BE2C (cell line): ENCODE results near the gene IFNW1. TPM values are rescaled to one million over a fixed set of nuclear protein-coding genes. Genes with fewer than 3 reads are reported as not detected.
"Not testable (repeated sequence)": the region's sequence is repeated elsewhere in the genome, so short reads cannot be mapped to it uniquely, and the experiment has no call there.

Experiments used
- DNase-seq: peaks from one replicate; pipeline ENCODE4 v3.0.0-alpha.2; 2020
- H3K27me3 ChIP-seq: fragments of 250-450 bp; sonication (Bioruptor Pico); 2 replicates; pipeline ENCODE4 v1.5.1; 2020; ENCODE audit warnings: mild to moderate bottlenecking
- H3K36me3 ChIP-seq: fragments of 250-450 bp; sonication (Bioruptor Pico); 2 replicates; pipeline ENCODE4 v1.5.1; 2020; ENCODE audit warnings: mild to moderate bottlenecking
- H3K4me1 ChIP-seq: fragments of 250-450 bp; sonication (Bioruptor Pico); 2 replicates; pipeline ENCODE4 v1.5.1; 2020
- H3K4me3 ChIP-seq: 2 replicates; pipeline ENCODE4 v1.5.1; 2011; ENCODE audit warnings: low read depth, low read length
- H3K9me3 ChIP-seq: fragments of 250-450 bp; sonication (Bioruptor Pico); 2 replicates; pipeline ENCODE4 v1.5.1; 2020
- CTCF ChIP-seq: IDR thresholded peaks from 2 replicates; pipeline ENCODE4 v1.5.1; 2012; ENCODE audit warnings: mild to moderate bottlenecking, low read depth, low read length
- polyA plus RNA-seq: library from polyadenylated mRNA; unstranded; fragments of >200 nt; gene quantifications from one replicate; pipeline ENCODE4 v1.2.1, GENCODE V29; 2012; ENCODE audit warnings: low read depth, missing spikeins; ENCODE audit not compliant: insufficient read length, insufficient read depth

IFNW1 gene
- not detected for polyA plus RNA-seq

GRCh38 chr9:21141427-21141882 lies at the start of gene IFNW1:
Gene IFNW1, minus strand, starts transcription at chr9:21141832. Its CDS starts 262 bp downstream, at chr9:21141570.
- H3K4me1 ChIP-seq, result no peaks in the 10 kb centered on the region
- DNase-seq, result no peak
- no peaks in the 10 kb centered on the region for H3K9me3 ChIP-seq
- H3K27me3 ChIP-seq, result 0 out of 2 replicates have a peak, but pooled peaks cover 3% of the 10 kb centered on the region
- TF ChIP-seq CTCF, result peak; percentile 14
- no peak within 1 kb of the TSS for H3K4me3 ChIP-seq
- H3K36me3 ChIP-seq, result no peaks in the 10 kb centered on the region

DNA sequence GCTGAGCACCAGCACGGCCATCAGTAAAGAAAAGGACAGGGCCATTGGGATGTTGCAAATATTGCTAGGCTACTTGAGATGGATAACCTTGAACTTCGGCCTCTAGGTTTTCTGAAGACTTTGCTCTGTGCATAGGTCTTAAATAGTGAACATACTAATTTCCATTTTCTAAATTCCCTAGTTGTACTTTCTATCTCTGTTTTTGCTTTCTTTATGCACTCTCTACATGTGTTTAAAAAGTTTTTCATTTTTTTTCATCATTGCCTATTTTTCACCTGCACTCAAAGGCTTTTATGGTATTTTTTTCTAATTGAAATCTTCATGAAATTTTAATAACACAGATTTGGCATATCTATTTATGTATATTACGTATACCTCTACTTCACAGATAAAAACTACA lies 45.9 kb upstream of the IFNW1 start, which contains the start of gene IFNA4:
Gene IFNA4, minus strand, starts transcription at position 101 of the 400 bp plus-strand sequence. Its CDS starts 56 bp downstream, at position 45.
- DNase-seq, H3K4me1 ChIP-seq, H3K9me3 ChIP-seq, H3K36me3 ChIP-seq, H3K4me3 ChIP-seq, H3K27me3 ChIP-seq: not testable (repeated sequence)

DNA sequence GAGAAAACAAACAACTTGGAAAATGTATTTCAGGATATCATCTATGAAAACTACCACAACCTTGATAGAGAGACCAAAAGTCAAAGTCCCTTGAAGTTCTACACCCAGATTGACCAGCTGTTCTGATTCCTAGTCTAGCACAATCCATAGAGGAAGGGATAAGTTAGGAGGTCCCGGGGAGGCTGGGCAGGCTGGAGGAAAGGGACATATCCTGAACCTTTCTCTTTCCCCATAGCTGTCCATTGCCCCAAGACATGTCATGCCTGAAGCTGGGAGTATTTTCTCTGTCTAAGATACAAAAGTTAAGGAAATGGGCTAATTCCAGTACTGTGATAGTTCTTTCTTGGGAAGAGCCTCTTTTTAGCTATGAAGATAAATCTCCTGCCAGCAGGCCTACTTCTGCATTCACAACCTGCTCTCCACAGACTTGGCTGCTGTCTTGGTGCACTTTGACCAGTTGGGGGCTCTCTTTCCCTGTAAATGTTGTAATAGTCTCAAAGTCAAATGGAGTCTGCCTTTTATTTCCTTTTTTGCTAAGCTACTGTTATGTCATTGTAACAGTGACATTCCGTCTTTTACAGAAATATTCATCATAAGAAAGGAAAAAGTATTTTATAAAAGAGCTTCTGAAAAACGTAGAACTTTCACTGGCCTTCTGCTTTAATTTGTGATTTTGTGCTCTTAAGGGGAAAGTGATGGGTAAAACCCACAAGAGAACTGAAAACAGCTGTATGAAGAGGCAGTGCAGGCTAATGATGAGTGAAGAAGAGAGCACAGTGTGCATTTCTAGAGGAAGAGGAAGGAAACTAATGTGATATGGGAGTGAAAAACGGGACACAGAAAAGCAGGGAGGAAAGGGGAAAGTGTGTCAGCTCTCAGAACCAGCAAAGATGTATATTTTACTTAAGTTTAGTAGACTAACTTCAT lies 41.4 kb upstream of the IFNW1 start:
- H3K36me3 ChIP-seq, H3K4me3 ChIP-seq, H3K4me1 ChIP-seq, DNase-seq, H3K27me3 ChIP-seq, H3K9me3 ChIP-seq: not testable (repeated sequence)
- peak; percentile 57 for TF ChIP-seq CTCF

DNA sequence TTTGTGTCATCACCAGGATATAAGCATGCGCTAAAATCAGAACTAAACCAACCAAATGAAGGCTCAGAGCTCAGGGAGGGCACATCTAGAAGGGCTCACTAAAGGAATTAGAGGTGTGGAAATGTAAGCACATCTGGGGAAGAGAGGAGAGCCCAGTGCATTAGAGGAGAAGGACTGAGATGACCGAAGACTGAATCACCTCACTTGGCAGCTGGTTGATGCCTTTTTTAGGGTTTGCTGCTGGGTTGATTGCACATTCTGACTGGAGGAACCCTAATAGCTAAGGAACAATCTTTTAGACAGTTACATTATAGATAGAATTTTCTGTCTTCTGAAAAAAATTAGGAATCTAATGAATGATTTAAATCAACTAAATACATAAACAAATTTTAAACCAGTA lies 33.0 kb upstream of the IFNW1 start:
- Histone ChIP-seq H3K4me3 (no peak overlapping the region), H3K36me3 (no peaks in the 10 kb centered on the region), H3K4me1 (no peaks in the 10 kb centered on the region), H3K27me3 (peaks cover 6% of the 10 kb centered on the region; the same call in 1 of the 2 replicates), H3K9me3 (no peaks in the 10 kb centered on the region)
- TF ChIP-seq CTCF, result no peak
- no peak for DNase-seq

DNA sequence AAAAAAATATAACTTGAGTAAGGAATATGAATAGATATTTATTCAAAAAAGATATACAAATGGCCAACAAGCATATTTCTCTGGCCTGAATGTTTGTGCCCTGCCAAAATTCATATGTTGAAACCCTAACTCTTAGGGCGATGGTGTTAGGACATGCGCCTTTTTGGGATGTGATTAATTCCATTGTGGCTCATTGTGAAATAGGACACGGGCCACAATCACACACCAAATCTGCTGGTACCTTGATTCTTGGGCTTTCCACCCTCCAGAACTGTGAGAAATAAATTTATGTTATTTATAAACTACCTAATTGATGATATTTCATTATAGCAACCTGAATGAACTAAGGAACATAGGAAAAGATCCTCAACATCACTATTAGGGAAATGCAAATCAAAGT lies 30.5 kb upstream of the IFNW1 start:
- TF ChIP-seq CTCF, result no peak
- DNase-seq, result no peak

DNA sequence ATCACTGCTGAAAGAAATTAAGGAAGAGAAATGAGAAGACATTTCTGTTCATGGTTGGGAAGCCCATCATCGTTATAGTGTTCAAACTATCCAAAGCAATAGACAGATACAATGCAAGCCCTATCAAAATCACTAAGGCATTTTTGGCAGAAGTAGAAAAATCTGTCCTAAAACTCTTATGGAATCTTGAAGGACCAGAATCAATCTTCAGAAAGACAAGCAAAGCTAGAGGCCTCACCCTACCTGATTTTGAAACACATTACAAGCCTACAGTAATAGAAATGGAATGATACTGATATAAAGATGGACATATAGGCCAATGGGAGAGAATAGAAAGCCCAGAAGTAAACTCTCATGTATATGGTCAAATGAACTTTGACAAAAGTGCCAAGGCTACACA lies 29.7 kb upstream of the IFNW1 start:
- no peak for TF ChIP-seq CTCF
- no peak overlapping the region for H3K4me3 ChIP-seq
- DNase-seq, result no peak
- peaks cover 6% of the 10 kb centered on the region; the same call in 1 of the 2 replicates for H3K27me3 ChIP-seq
- no peaks in the 10 kb centered on the region for H3K9me3 ChIP-seq
- no peaks in the 10 kb centered on the region for H3K4me1 ChIP-seq
- H3K36me3 ChIP-seq, result no peaks in the 10 kb centered on the region

More for the DNA sequence above, 30.5 kb upstream of the IFNW1 start:
- Histone ChIP-seq H3K9me3 (no peaks in the 10 kb centered on the region), H3K4me3 (no peak overlapping the region), H3K36me3 (no peaks in the 10 kb centered on the region), H3K27me3 (peaks cover 6% of the 10 kb centered on the region; the same call in 1 of the 2 replicates), H3K4me1 (no peaks in the 10 kb centered on the region)

- not testable (repeated sequence) for H3K9me3 ChIP-seq, H3K36me3 ChIP-seq, H3K4me1 ChIP-seq, H3K27me3 ChIP-seq, DNase-seq, H3K4me3 ChIP-seq
Measured at GRCh38 chr9:21166560-21166959, 24.9 kb upstream of the IFNW1 start, which contains the start of gene IFNA21. Gene IFNA21, minus strand, starts transcription at chr9:21166660. Its CDS starts 48 bp downstream, at chr9:21166612.
